Trophoblast cell (in vitro differentiated cells and primary cell): ENCODE measurements around the gene ATAD3C.
"Not testable (repeated sequence)": the region's sequence is repeated elsewhere in the genome, so short reads cannot be mapped to it uniquely, and the experiment has no call there.

ENCODE experiments used
- DNase-seq, 2 donors: peaks; one replicate each; pipeline ENCODE4 v3.0.0-alpha.2; 2016
- H2AFZ ChIP-seq: 2 replicates; pipeline ENCODE4 v1.6.1; 2013; ENCODE audit warnings: low read length, moderate library complexity, mild to moderate bottlenecking; ENCODE audit not compliant: insufficient read depth, poor library complexity
- H2AK5ac ChIP-seq: 2 replicates; pipeline ENCODE4 v1.6.1; 2013; ENCODE audit warnings: mild to moderate bottlenecking, low read length
- H2BK120ac ChIP-seq: 2 replicates; pipeline ENCODE4 v1.6.1; 2013; ENCODE audit warnings: low read length, mild to moderate bottlenecking, moderate library complexity; ENCODE audit not compliant: insufficient read depth, poor library complexity
- H2BK12ac ChIP-seq: 2 replicates; pipeline ENCODE4 v1.6.1; 2013; ENCODE audit warnings: mild to moderate bottlenecking, low read length, moderate library complexity
- H2BK5ac ChIP-seq: 2 replicates; pipeline ENCODE4 v1.6.1; 2013; ENCODE audit warnings: low read length, low read depth, moderate library complexity, mild to moderate bottlenecking; ENCODE audit not compliant: poor library complexity
- H3K14ac ChIP-seq: 2 replicates; pipeline ENCODE4 v1.6.1; 2013; ENCODE audit warnings: mild to moderate bottlenecking, low read length
- H3K18ac ChIP-seq: 2 replicates; pipeline ENCODE4 v1.6.1; 2013; ENCODE audit warnings: mild to moderate bottlenecking, low read length
- H3K23ac ChIP-seq: 2 replicates; pipeline ENCODE4 v1.6.1; 2013; ENCODE audit warnings: low read length
- H3K27ac ChIP-seq: 2 replicates; pipeline ENCODE4 v1.5.1; 2013; ENCODE audit warnings: low read depth, mild to moderate bottlenecking, inconsistent platforms, low read length, moderate library complexity
- H3K27me3 ChIP-seq: 2 replicates; pipeline ENCODE4 v1.6.1; 2013; ENCODE audit warnings: inconsistent platforms, mild to moderate bottlenecking, low read length, moderate library complexity; ENCODE audit not compliant: insufficient read depth
- H3K36me3 ChIP-seq, 2 experiments: 1 replicate in 1 of 2; 2 replicates in 1 of 2; pipeline ENCODE4 v1.6.1; 2013; ENCODE audit warnings: low read length in 2 of 2, mild to moderate bottlenecking in 2 of 2, moderate library complexity in 1 of 2; ENCODE audit not compliant: insufficient read depth in 2 of 2, control insufficient read depth in 1 of 2
- H3K4ac ChIP-seq: 2 replicates; pipeline ENCODE4 v1.6.1; 2013; ENCODE audit warnings: low read depth, mild to moderate bottlenecking, low read length, moderate library complexity
- H3K4me1 ChIP-seq, 2 experiments: 1 replicate in 1 of 2; 2 replicates in 1 of 2; pipeline ENCODE4 v1.6.1; 2013; ENCODE audit warnings: low read length in 2 of 2, mild to moderate bottlenecking in 2 of 2, moderate library complexity in 1 of 2; ENCODE audit not compliant: insufficient read depth in 2 of 2, control insufficient read depth in 1 of 2
- H3K4me2 ChIP-seq: 2 replicates; pipeline ENCODE4 v1.6.1; 2013; ENCODE audit warnings: inconsistent platforms, mild to moderate bottlenecking, low read length, moderate library complexity
- H3K4me3 ChIP-seq: 2 replicates; pipeline ENCODE4 v1.5.1; 2013; ENCODE audit warnings: mild to moderate bottlenecking, low read depth, low read length, inconsistent platforms
- H3K79me1 ChIP-seq: one replicate; pipeline ENCODE4 v1.6.1; 2013; ENCODE audit warnings: low read length
- H3K79me2 ChIP-seq: 2 replicates; pipeline ENCODE4 v1.6.1; 2013; ENCODE audit warnings: low read length, mild to moderate bottlenecking; ENCODE audit not compliant: control insufficient read depth, insufficient read depth, poor library complexity
- H3K9ac ChIP-seq: 2 replicates; pipeline ENCODE4 v1.6.1; 2013; ENCODE audit warnings: mild to moderate bottlenecking, low read length
- H3K9me3 ChIP-seq: 2 replicates; pipeline ENCODE4 v1.6.1; 2013; ENCODE audit warnings: low read depth, mild to moderate bottlenecking, control low read depth, inconsistent platforms, low read length; ENCODE audit not compliant: insufficient read depth
- H4K12ac ChIP-seq: 2 replicates; pipeline ENCODE4 v1.6.1; 2013; ENCODE audit warnings: low read depth, mild to moderate bottlenecking, low read length, moderate library complexity
- H4K8ac ChIP-seq: 2 replicates; pipeline ENCODE4 v1.6.1; 2013; ENCODE audit warnings: low read depth, mild to moderate bottlenecking, low read length, moderate library complexity
- H4K91ac ChIP-seq: one replicate; pipeline ENCODE4 v1.6.1; 2013; ENCODE audit warnings: low read depth, mild to moderate bottlenecking, low read length, moderate library complexity
- WGBS: extraction: QIAGEN DNeasy Blood & Tissue Kit; methylation state at CpG from one replicate; pipeline ENCODE4 v1.1.7; 2013; ENCODE audit warnings: missing lambda C conversion rate; ENCODE audit not compliant: insufficient read length, insufficient coverage; ENCODE audit errors: extremely low coverage; 5-methylcytosine and 5-hydroxymethylcytosine counted together

Gene ATAD3C

DNA sequence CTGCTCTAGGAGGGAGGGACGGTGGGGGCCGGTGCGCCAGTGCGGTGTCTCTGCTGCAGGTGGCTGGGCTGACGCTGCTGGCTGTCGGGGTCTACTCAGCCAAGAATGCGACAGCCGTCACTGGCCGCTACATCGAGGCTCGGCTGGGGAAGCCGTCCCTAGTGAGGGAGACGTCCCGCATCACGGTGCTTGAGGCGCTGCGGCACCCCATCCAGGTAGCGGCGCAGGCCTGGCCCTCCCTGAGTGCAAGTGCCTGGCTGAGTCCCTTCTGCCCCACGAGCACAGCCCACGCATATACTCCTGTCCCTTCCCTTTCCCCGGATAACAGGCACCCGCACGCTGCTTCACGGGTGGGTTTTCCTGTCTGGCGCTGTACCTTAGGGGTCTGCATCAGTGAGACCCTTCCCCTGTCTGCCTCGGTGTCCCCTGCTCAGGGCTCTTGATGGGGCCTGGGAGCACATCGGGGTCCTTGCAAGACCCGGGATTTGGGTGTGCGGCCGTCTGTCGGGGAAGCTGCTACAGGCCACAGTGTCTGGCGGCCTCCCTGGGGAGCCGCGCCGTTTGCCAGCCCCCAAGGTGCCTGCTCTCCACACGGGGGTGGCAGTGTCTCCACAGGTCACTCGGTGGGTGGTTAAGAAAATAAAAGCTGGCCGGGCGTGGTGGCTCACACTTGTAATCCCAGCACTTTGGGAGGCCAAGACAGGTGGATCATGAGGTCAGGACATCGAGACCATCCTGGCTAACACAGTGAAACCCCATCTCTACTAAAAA is 5.0 kb downstream of the ATAD3C start:
- not testable (repeated sequence) for H4K8ac ChIP-seq, H2BK120ac ChIP-seq, H2AK5ac ChIP-seq, H3K27me3 ChIP-seq, H3K9ac ChIP-seq, H2AFZ ChIP-seq, H3K23ac ChIP-seq, H3K4ac ChIP-seq, H2BK12ac ChIP-seq, H3K9me3 ChIP-seq, H3K4me3 ChIP-seq, H3K79me2 ChIP-seq, H4K91ac ChIP-seq, H3K4me1 ChIP-seq, H3K79me1 ChIP-seq, H3K18ac ChIP-seq, H4K12ac ChIP-seq, H3K14ac ChIP-seq, H3K4me2 ChIP-seq, DNase-seq, H2BK5ac ChIP-seq, H3K27ac ChIP-seq, H3K36me3 ChIP-seq
- no CpG with 5 or more reads among the region's 41 CpGs for WGBS

GRCh38 chr1:1455366-1455884 is 5.9 kb downstream of the ATAD3C start:
- Histone ChIP-seq H2BK120ac (no peak overlapping the region), H3K18ac (no peak overlapping the region), H3K23ac (no peak overlapping the region), H2AFZ (no peak overlapping the region), H3K79me2 (no peaks in the 10 kb centered on the region), H3K14ac (no peak overlapping the region), H4K12ac (no peak overlapping the region), H2BK5ac (no peak overlapping the region), H4K91ac (no peak overlapping the region), H3K27ac (no peak overlapping the region), H3K4me2 (no peak overlapping the region), H3K36me3 (no peaks in the 10 kb centered on the region), H4K8ac (no peak overlapping the region), H3K9ac (no peak overlapping the region), H3K4ac (no peak overlapping the region), H3K27me3 (no peaks in the 10 kb centered on the region), H3K4me1 (no peaks in the 10 kb centered on the region), H3K4me3 (no peak overlapping the region), H3K79me1 (no peaks in the 10 kb centered on the region), H2BK12ac (no peak overlapping the region), H3K9me3 (no peaks in the 10 kb centered on the region), H2AK5ac (no peak overlapping the region)
- DNase-seq, result no peak
- WGBS, result no CpG with 5 or more reads among the region's 30 CpGs

- H3K4me2 ChIP-seq, H3K14ac ChIP-seq: not testable (repeated sequence)
- no CpG with 5 or more reads among the region's 15 CpGs for WGBS
Measured at GRCh38 chr1:1455934-1456333, 6.4 kb downstream of the ATAD3C start.

GRCh38 chr1:1456683-1457255 is 7.3 kb downstream of the ATAD3C start:
- H3K79me2 ChIP-seq, H3K9ac ChIP-seq, H3K36me3 ChIP-seq, H2BK120ac ChIP-seq, H3K4me2 ChIP-seq, H3K9me3 ChIP-seq, H3K79me1 ChIP-seq, H2AFZ ChIP-seq, H3K27me3 ChIP-seq, H3K14ac ChIP-seq, H3K4ac ChIP-seq, H4K91ac ChIP-seq, H3K4me1 ChIP-seq, H2BK12ac ChIP-seq, H3K27ac ChIP-seq, H4K12ac ChIP-seq, DNase-seq, H3K18ac ChIP-seq, H3K4me3 ChIP-seq, H2AK5ac ChIP-seq, H2BK5ac ChIP-seq, H4K8ac ChIP-seq, H3K23ac ChIP-seq: not testable (repeated sequence)
- no CpG with 5 or more reads among the region's 22 CpGs for WGBS

More at GRCh38 chr1:1455934-1456333, 6.4 kb downstream of the ATAD3C start:
- not testable (repeated sequence) for H2BK5ac ChIP-seq, H3K27ac ChIP-seq, H3K9me3 ChIP-seq, DNase-seq, H2BK120ac ChIP-seq, H3K79me2 ChIP-seq, H2BK12ac ChIP-seq, H3K18ac ChIP-seq, H3K79me1 ChIP-seq, H3K4ac ChIP-seq, H3K4me3 ChIP-seq, H2AFZ ChIP-seq, H3K4me1 ChIP-seq, H3K23ac ChIP-seq, H3K27me3 ChIP-seq, H4K12ac ChIP-seq, H3K36me3 ChIP-seq, H4K91ac ChIP-seq, H2AK5ac ChIP-seq, H4K8ac ChIP-seq, H3K9ac ChIP-seq
